Inferior parietal cortex (tissue), 1 donor: ENCODE measurements around the gene GLRA1.
A peak's percentile ranks its signal among the peaks of the same experiment; 100 is the strongest.
"Not testable (repeated sequence)": the region's sequence is repeated elsewhere in the genome, so short reads cannot be mapped to it uniquely, and the experiment has no call there.

Source experiments
- DNase-seq: peaks from one replicate; pipeline ENCODE4 v3.0.0-alpha.2; 2016; ENCODE audit errors: extremely low spot score

Gene GLRA1

GRCh38 chr5:151885138-151885908 is 39.3 kb downstream of the GLRA1 start:
- DNase-seq = no peak

GRCh38 chr5:151881621-151882225 is 42.9 kb downstream of the GLRA1 start:
- DNase-seq = no peak

- DNase-seq = no peak
Observed at GRCh38 chr5:151880324-151880723, 44.3 kb downstream of the GLRA1 start.

- DNase-seq = no peak
Observed at GRCh38 chr5:151873701-151874100, 51.0 kb downstream of the GLRA1 start.

GRCh38 chr5:151872701-151873100 is 52.0 kb downstream of the GLRA1 start:
- no peak for DNase-seq

GRCh38 chr5:151870820-151871219 is 53.8 kb downstream of the GLRA1 start:
- DNase-seq = no peak

- DNase-seq = no peak
Observed at GRCh38 chr5:151870271-151870670, 54.4 kb downstream of the GLRA1 start.

- DNase-seq = no peak
Observed at GRCh38 chr5:151869843-151870242, 54.8 kb downstream of the GLRA1 start.

GRCh38 chr5:151868451-151868850 is 56.2 kb downstream of the GLRA1 start:
- no peak for DNase-seq

- DNase-seq = no peak
Observed at GRCh38 chr5:151864061-151864748, 60.4 kb downstream of the GLRA1 start.

- DNase-seq = no peak
Observed at GRCh38 chr5:151863566-151863965, 61.1 kb downstream of the GLRA1 start.

GRCh38 chr5:151862811-151863472 is 61.7 kb downstream of the GLRA1 start:
- no peak for DNase-seq

- not testable (repeated sequence) for DNase-seq
Observed at GRCh38 chr5:151860867-151861266, 63.8 kb downstream of the GLRA1 start.

- no peak for DNase-seq
Observed at GRCh38 chr5:151856861-151857260, 67.8 kb downstream of the GLRA1 start.

GRCh38 chr5:151855701-151856100 is 69.0 kb downstream of the GLRA1 start:
- DNase-seq = no peak

- DNase-seq = no peak
Observed at GRCh38 chr5:151847871-151848270, 76.8 kb downstream of the GLRA1 start.

GRCh38 chr5:151846765-151847164 is 77.9 kb downstream of the GLRA1 start:
- no peak for DNase-seq

GRCh38 chr5:151832843-151833242 is 91.8 kb downstream of the GLRA1 start:
- DNase-seq = not testable (repeated sequence)

GRCh38 chr5:151829370-151829769 is 95.3 kb downstream of the GLRA1 start:
- DNase-seq = no peak

GRCh38 chr5:151825445-151825844 is 99.2 kb downstream of the GLRA1 start:
- peak; percentile 83 for DNase-seq

- DNase-seq = no peak
Observed at GRCh38 chr5:151822141-151822540, 102.5 kb downstream of the GLRA1 start.

- DNase-seq = no peak
Observed at GRCh38 chr5:151820903-151821302, 103.7 kb downstream of the GLRA1 start.
